ENCODE measurements around the gene XXYLT1. TPM values are rescaled to one million over a fixed set of nuclear protein-coding genes. Genes with fewer than 3 reads are reported as not detected.

The XXYLT1 gene
- total RNA-seq, 1 donor from 2014 or later = 25.4 TPM

- Mint-ChIP-seq H3K9me3 (ENCODE audit: low read depth) (no peaks in the 10 kb centered on the region), H3K27ac (no peak overlapping the region), H3K36me3 (ENCODE audit: insufficient read depth) (no peaks in the 10 kb centered on the region), H3K27me3 (no peaks in the 10 kb centered on the region), H3K4me1 (ENCODE audit: low read depth) (peaks cover 6% of the 10 kb centered on the region), H3K4me3 (ENCODE audit: low read depth) (no peak overlapping the region)
- no peak for DNase-seq (ENCODE audit: low spot score, unreplicated experiment)
- no peak for TF ChIP-seq CTCF (IDR thresholded peaks at IDR 0.05; ENCODE audit: unreplicated experiment)
Measured at GRCh38 chr3:195128255-195129071, 142.5 kb downstream of the XXYLT1 start.

GRCh38 chr3:195126056-195126605 lies 144.8 kb downstream of the XXYLT1 start:
- Mint-ChIP-seq H3K4me1 (ENCODE audit: low read depth) (peaks cover 6% of the 10 kb centered on the region), H3K4me3 (ENCODE audit: low read depth) (no peak overlapping the region), H3K36me3 (ENCODE audit: insufficient read depth) (no peaks in the 10 kb centered on the region), H3K9me3 (ENCODE audit: low read depth) (no peaks in the 10 kb centered on the region), H3K27me3 (no peaks in the 10 kb centered on the region), H3K27ac (no peak overlapping the region)
- DNase-seq (ENCODE audit: low spot score, unreplicated experiment) = no peak
- TF ChIP-seq CTCF (IDR thresholded peaks at IDR 0.05; ENCODE audit: unreplicated experiment) = no peak

- no peaks in the 10 kb centered on the region for H3K36me3 Mint-ChIP-seq (ENCODE audit: insufficient read depth)
- H3K27me3 Mint-ChIP-seq = no peaks in the 10 kb centered on the region
- no peak for TF ChIP-seq CTCF (IDR thresholded peaks at IDR 0.05; ENCODE audit: unreplicated experiment)
- no peak for DNase-seq (ENCODE audit: low spot score, unreplicated experiment)
- no peak overlapping the region for H3K4me3 Mint-ChIP-seq (ENCODE audit: low read depth)
- H3K9me3 Mint-ChIP-seq (ENCODE audit: low read depth) = no peaks in the 10 kb centered on the region
- no peak overlapping the region for H3K27ac Mint-ChIP-seq
- peaks cover 5% of the 10 kb centered on the region for H3K4me1 Mint-ChIP-seq (ENCODE audit: low read depth)
Measured at GRCh38 chr3:195125646-195126045, 145.3 kb downstream of the XXYLT1 start.

- no peak for TF ChIP-seq CTCF (IDR thresholded peaks at IDR 0.05; ENCODE audit: unreplicated experiment)
- Mint-ChIP-seq H3K4me1 (ENCODE audit: low read depth) (peaks cover 9% of the 10 kb centered on the region), H3K27ac (no peak overlapping the region), H3K4me3 (ENCODE audit: low read depth) (no peak overlapping the region), H3K36me3 (ENCODE audit: insufficient read depth) (no peaks in the 10 kb centered on the region), H3K9me3 (ENCODE audit: low read depth) (no peaks in the 10 kb centered on the region), H3K27me3 (no peaks in the 10 kb centered on the region)
- no peak for DNase-seq (ENCODE audit: low spot score, unreplicated experiment)
Measured at GRCh38 chr3:195124378-195124992, 146.5 kb downstream of the XXYLT1 start.

GRCh38 chr3:195123281-195123691 lies 147.7 kb downstream of the XXYLT1 start:
- Mint-ChIP-seq H3K27me3 (peaks cover 1% of the 10 kb centered on the region), H3K9me3 (ENCODE audit: low read depth) (no peaks in the 10 kb centered on the region), H3K4me1 (ENCODE audit: low read depth) (peaks cover 13% of the 10 kb centered on the region), H3K36me3 (ENCODE audit: insufficient read depth) (no peaks in the 10 kb centered on the region), H3K27ac (no peak overlapping the region), H3K4me3 (ENCODE audit: low read depth) (no peak overlapping the region)
- no peak for DNase-seq (ENCODE audit: low spot score, unreplicated experiment)
- TF ChIP-seq CTCF (IDR thresholded peaks at IDR 0.05; ENCODE audit: unreplicated experiment) = no peak

Measured in progenitor cell of endocrine pancreas (in vitro differentiated cells).